Psoas muscle (tissue), 8 donors: ENCODE data around the gene SLC38A9. TPM values are rescaled to one million over a fixed set of nuclear protein-coding genes. Genes with fewer than 3 reads are reported as not detected.
A peak's percentile ranks its signal among the peaks of the same experiment; 100 is the strongest.

Experiments used
- ATAC-seq, 4 donors: fragments of 200-7000 bp; cut with Tn5 transposase; one replicate each; pipeline ENCODE4 v1.9.1; 2020; ENCODE audit warnings: moderate library complexity in 3 of 4, mild to moderate bottlenecking in 2 of 4
- DNase-seq, 2 donors: peaks; one replicate each; pipeline ENCODE4 v3.0.0-alpha.2; 2020
- H3K27ac ChIP-seq: fragments of 200-600 bp; one replicate; pipeline ENCODE4 v1.8.0; 2022
- H3K27me3 ChIP-seq, 3 donors: fragments of 200-600 bp in 1 of 3; one replicate each; pipeline versions ENCODE4 v1.6.1 to v1.8.0; 2013 to 2022; ENCODE audit warnings: low read length in 2 of 3, mild to moderate bottlenecking in 2 of 3, moderate library complexity in 1 of 3; ENCODE audit not compliant: insufficient read depth in 3 of 3
- H3K36me3 ChIP-seq, 2 donors: fragments of 200-600 bp in 1 of 2; one replicate each; pipeline versions ENCODE4 v1.6.1 to v1.8.0; 2013 to 2022; ENCODE audit warnings: low read depth in 1 of 2, mild to moderate bottlenecking in 1 of 2, moderate library complexity in 1 of 2; ENCODE audit not compliant: insufficient read depth in 1 of 2
- H3K4me1 ChIP-seq: fragments of 200-600 bp; one replicate; pipeline ENCODE4 v1.8.0; 2022
- H3K4me3 ChIP-seq: fragments of 200-600 bp; one replicate; pipeline ENCODE4 v1.8.0; 2022; ENCODE audit warnings: mild to moderate bottlenecking
- H3K9me3 ChIP-seq: fragments of 200-600 bp; one replicate; pipeline ENCODE4 v1.8.0; 2022
- WGBS, 3 donors: extraction: QIAGEN DNeasy Blood & Tissue Kit; methylation state at CpG; one replicate each; pipeline versions ENCODE4 v1.1.6 to v1.1.7; 2013; 5-methylcytosine and 5-hydroxymethylcytosine counted together
- intact Hi-C, 2 donors: fragments of 100-400 bp; cut with DNase I; formaldehyde crosslinking; loops; one replicate each; pipeline versions ENCODE4 v1.11.0 to v1.14.2; 2022
- polyA plus RNA-seq, 3 donors: library from polyadenylated mRNA; stranded (reverse); fragments of 200-250 nt; gene quantifications; one replicate each; pipeline ENCODE4 v1.2.3, GENCODE V29; 2013
- total RNA-seq, 4 donors: library from RNA; stranded (reverse); fragmentation: NEBNext Ultra II Directional in 2 of 4; extraction: Animal tissue kit (Norgen Biotek cat#: 25700) in 2 of 4; gene quantifications; one replicate each; pipeline versions ENCODE4 v1.2.1 to v1.2.4, GENCODE V29; 2021 to 2023
- TF ChIP-seq, protein P1 (sequence below): fragments of 200-600 bp; IDR thresholded peaks from one replicate; pipeline ENCODE4 v1.8.0; 2022; ENCODE audit warnings: antibody characterized with exemption
- donor health status: healthy with polysubstance abuse.
- donor health status: DM: no; HTN: no; CAD: no; lungs with moderate emphysema.
- donor health status: Bipolar disorder and iron deficiency.
- donor health status: healthy.
- donor health status: DM: yes; HTN: yes; CAD: no.
- donor health status: DM: no; HTN: no; CAD: no.
- donor health status: DM: no; HTN: no; CAD: no.
- donor health status: DM: yes; HTN: yes; CAD: no.

The SLC38A9 gene
- total and polyA plus RNA-seq, 7 donors: 4.3 to 7.2 (median 6.8) TPM

DNA sequence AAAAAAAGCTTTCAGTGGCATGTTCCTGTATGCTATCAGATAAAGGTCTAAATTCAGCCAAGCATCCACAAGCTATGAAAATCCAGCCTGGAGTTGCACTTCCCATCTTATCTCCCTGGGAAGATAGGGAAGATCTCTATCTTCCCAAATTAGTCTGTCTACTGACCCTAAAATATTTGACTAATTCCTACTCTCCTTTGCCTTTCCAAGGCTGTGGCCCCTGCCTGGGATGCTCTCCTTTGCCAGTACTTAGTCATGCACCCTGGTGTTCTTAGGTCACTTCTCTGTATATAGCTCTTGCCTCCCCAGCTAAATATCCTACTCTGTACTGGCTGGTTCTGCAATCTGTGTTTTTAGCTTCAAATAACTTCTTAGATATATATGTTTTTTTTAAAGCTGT lies 133.4 kb downstream of the SLC38A9 start:
- H3K27ac ChIP-seq: peak overlapping the region; percentile 50

DNA sequence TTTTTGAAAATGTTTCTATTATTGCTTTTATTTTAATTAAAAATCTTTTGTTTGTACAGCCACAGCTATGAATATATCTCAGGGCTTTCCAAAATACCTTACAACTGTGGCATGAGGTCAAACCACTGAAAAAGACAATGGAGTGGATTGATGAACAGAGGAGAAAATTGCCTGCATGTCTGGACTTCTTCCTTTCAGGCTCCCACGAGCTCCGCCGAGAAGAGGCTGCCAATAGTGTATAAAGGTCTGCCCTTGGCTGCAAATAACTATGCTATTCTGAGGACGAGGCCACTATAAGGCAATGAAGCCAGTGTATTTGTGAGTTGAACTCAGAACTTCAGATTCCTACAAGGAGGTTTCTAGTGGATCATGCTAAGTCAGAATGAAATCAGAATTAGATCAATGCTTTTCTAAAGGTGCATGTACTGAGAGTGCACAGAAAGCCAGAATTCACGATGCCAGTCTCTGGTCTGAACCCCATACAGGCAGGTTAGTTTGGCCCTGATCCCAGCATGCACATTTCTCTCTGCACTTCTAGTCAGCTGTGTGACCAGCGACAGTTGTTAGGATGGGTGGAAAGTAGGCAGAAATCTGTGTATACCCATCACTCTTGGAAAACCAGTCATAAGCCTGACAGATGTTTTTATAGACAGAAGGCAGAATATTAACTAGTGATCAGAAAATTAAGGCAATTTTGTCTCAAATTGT lies 134.6 kb downstream of the SLC38A9 start:
- peak; percentile 27 to 64 for DNase-seq
- Histone ChIP-seq H3K27me3 (no peaks in the 10 kb centered on the region), H3K9me3 (no peaks in the 10 kb centered on the region), H3K4me3 (no peak overlapping the region), H3K36me3 (no peaks in the 10 kb centered on the region), H3K4me1 (peaks cover 29% of the 10 kb centered on the region), H3K27ac (peak overlapping the region; percentile 50)
- peak; percentile 83 to 92 (median 89) for ATAC-seq
- WGBS, 3 donors: 9 to 15% (median 11%) methylated on average over 6 of the region's 6 CpGs
- intact Hi-C loops: no loop called here
- TF ChIP-seq, protein P1, sequence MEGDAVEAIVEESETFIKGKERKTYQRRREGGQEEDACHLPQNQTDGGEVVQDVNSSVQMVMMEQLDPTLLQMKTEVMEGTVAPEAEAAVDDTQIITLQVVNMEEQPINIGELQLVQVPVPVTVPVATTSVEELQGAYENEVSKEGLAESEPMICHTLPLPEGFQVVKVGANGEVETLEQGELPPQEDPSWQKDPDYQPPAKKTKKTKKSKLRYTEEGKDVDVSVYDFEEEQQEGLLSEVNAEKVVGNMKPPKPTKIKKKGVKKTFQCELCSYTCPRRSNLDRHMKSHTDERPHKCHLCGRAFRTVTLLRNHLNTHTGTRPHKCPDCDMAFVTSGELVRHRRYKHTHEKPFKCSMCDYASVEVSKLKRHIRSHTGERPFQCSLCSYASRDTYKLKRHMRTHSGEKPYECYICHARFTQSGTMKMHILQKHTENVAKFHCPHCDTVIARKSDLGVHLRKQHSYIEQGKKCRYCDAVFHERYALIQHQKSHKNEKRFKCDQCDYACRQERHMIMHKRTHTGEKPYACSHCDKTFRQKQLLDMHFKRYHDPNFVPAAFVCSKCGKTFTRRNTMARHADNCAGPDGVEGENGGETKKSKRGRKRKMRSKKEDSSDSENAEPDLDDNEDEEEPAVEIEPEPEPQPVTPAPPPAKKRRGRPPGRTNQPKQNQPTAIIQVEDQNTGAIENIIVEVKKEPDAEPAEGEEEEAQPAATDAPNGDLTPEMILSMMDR: no peak

More for the DNA sequence above, 133.4 kb downstream of the SLC38A9 start:
- H3K4me1 ChIP-seq: peaks cover 29% of the 10 kb centered on the region
- ATAC-seq: peak; percentile 91 to 94 (median 93)
- intact Hi-C loops: no loop called here
- DNase-seq: no peak
- no peak overlapping the region for H3K4me3 ChIP-seq
- H3K27me3 ChIP-seq: no peaks in the 10 kb centered on the region
- TF ChIP-seq, protein P1: no peak
- H3K36me3 ChIP-seq: no peaks in the 10 kb centered on the region
- H3K9me3 ChIP-seq: no peaks in the 10 kb centered on the region

DNA sequence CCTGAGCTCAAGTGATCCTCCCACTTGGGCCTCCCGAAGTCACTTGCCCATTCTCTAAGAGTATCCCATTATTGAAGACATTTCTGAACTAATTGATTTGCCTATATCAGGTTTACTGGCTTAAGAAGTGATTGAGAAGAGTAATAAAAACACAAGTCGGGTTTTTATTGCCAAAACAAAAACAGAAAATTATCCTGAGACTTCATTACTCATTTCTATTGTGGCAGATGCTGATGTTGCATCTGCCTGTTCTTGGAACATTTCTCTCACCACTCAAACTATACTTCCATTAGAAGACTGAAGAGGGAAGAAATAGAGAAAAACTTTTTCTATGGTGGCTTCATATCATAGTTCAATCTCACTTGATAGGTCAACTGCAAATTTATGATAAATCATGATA lies 135.5 kb downstream of the SLC38A9 start:
- no peaks in the 10 kb centered on the region for H3K9me3 ChIP-seq
- ATAC-seq (no peak), DNase-seq (no peak)
- 57 to 62% (median 60%) methylated on average over 2 of the region's 2 CpGs for WGBS, 3 donors
- no peak overlapping the region for H3K4me3 ChIP-seq
- intact Hi-C loops: no loop called here
- TF ChIP-seq, protein P1: no peak
- peak overlapping the region; percentile 50 for H3K27ac ChIP-seq
- no peaks in the 10 kb centered on the region for H3K36me3 ChIP-seq
- no peaks in the 10 kb centered on the region for H3K27me3 ChIP-seq
- H3K4me1 ChIP-seq: peaks cover 29% of the 10 kb centered on the region

Other genes with a start within 250 kb of the SLC38A9 start
- gene PLPP1, start 177.4 kb downstream of the SLC38A9 start, total RNA-seq: 10 to 100 TPM; 25.4 to 57.3 (median 37.6) TPM
- 10 to 100 TPM; 22.0 to 81.5 (median 46.1) TPM for gene PLPP1, start 177.4 kb downstream of the SLC38A9 start, polyA plus RNA-seq
- gene DDX4, start 25.7 kb upstream of the SLC38A9 start, total RNA-seq: under 1 TPM in 1 of 4 donors, not detected in 3; 0.18 TPM
- under 1 TPM in 1 of 3 donors, not detected in 2; 0.03 TPM for gene DDX4, start 25.7 kb upstream of the SLC38A9 start, polyA plus RNA-seq
- gene IL31RA, start 139.0 kb upstream of the SLC38A9 start, total RNA-seq: 1 to 10 TPM in 1 of 4 donors, under 1 TPM in 3; 0.15 to 2.0 (median 0.35) TPM
- under 1 TPM in 1 of 3 donors, not detected in 2; 0.04 TPM for gene IL31RA, start 139.0 kb upstream of the SLC38A9 start, polyA plus RNA-seq